ENCODE measurements around the gene DNAAF8. TPM values are rescaled to one million over a fixed set of nuclear protein-coding genes. Genes with fewer than 3 reads are reported as not detected.

Gene DNAAF8
- total and polyA plus RNA-seq, 10 donors: 0.17 to 1.2 (median 0.57) TPM; not detected in 3

DNA sequence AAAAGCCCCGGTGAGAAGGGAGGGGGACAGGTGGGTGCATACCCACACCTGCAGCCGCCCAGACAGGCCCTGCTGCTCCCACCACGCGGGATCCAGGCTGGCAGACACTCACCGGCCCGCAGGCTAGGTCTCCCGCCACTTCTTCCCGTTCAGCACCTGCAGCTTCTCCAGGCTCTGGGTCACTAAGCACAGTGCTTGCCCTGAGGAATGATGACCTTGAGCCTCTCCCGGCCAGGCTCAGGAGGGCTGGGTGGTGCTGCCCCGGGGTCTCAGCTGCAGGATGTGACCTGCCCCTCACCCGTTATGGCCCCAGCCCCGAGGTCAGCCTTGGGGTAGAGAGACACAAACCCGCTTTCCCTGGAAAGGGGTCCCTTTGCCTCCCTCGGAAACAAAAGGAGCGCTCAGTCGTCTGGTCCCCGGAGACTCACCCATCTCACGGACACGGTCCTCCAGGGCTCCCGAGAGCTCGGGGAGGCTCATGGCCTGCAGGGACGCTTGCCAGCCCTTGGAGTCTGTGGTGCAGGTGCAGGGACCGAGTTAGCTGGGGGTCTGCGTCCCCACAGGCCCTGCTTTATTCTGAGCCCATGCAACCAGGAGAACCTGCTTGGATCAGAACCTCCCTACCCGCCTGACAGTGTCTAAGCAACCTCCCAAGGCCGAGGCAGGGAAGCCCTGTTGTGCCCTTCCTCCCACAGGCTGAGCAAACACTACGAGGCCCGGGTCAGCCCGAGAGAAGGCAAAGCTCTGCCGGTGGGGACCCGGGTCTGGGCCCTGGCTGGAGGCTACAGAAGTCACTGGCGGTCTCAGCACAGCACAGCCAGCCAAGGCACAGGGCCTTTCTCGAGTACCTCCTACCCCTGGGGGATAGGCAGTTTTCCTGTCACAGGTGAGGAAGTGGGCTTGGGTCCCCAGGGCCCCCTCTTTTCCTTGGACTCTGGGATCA, 37.2 kb upstream of the DNAAF8 start:
- H3K27me3 ChIP-seq (replicated peaks in 1 of 7): no peaks in the 10 kb centered on the region
- no peak overlapping the region for H3K4me3 ChIP-seq
- no peaks in the 10 kb centered on the region for H3K9me3 ChIP-seq
- WGBS, 5 donors: 75 to 86% (median 82%) methylated on average over 15 to 33 of the region's 33 CpGs
- H3K4me1 ChIP-seq: peaks cover 13 to 35% (median 29%) of the 10 kb centered on the region in 6 donors
- intact Hi-C loops (cut with DNase I; ENCODE audit: low total_unique reads): no loop called here
- TF ChIP-seq, protein P1, sequence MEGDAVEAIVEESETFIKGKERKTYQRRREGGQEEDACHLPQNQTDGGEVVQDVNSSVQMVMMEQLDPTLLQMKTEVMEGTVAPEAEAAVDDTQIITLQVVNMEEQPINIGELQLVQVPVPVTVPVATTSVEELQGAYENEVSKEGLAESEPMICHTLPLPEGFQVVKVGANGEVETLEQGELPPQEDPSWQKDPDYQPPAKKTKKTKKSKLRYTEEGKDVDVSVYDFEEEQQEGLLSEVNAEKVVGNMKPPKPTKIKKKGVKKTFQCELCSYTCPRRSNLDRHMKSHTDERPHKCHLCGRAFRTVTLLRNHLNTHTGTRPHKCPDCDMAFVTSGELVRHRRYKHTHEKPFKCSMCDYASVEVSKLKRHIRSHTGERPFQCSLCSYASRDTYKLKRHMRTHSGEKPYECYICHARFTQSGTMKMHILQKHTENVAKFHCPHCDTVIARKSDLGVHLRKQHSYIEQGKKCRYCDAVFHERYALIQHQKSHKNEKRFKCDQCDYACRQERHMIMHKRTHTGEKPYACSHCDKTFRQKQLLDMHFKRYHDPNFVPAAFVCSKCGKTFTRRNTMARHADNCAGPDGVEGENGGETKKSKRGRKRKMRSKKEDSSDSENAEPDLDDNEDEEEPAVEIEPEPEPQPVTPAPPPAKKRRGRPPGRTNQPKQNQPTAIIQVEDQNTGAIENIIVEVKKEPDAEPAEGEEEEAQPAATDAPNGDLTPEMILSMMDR (IDR thresholded peaks at IDR 0.05 in 8 of 11, conservative IDR thresholded peaks at IDR 0.05 in 3 of 11): no peak
- peak in 2 of 3 donors; percentile 13 to 54 for TF ChIP-seq POLR2AphosphoS5 (IDR thresholded peaks at IDR 0.05)
- TF ChIP-seq POLR2A (IDR thresholded peaks at IDR 0.05): no peak
- DNase-seq: no peak
- H3K27ac ChIP-seq: no peak overlapping the region
- peaks cover 0 to 76% (median 68%) of the 10 kb centered on the region in 6 donors for H3K36me3 ChIP-seq

DNA sequence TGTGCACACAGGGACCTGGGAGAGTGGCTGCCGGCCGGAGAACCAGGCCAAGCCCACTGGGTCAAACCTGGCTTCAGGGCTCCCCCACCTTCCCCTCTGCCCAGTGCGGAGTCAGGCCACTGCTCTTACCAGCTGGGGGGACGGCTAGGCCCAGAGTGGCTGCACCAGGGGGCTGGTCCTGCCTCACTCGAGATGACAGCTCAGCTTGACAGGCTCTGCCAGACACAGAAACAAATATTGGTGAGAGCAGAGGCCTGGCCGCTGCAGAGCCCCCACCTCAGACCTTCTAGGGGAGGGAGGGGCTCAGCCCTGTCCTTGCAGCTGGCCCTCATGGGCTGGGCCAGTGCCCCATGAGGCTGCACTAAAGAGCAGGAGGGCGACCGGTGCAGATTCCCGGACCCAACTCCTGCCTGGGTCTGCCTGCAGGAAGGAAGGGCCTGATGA, 36.5 kb upstream of the DNAAF8 start:
- Histone ChIP-seq H3K27ac (no peak overlapping the region), H3K9me3 (no peaks in the 10 kb centered on the region), H3K36me3 (peaks cover 0 to 83% (median 69%) of the 10 kb centered on the region in 6 donors), H3K27me3 (replicated peaks in 1 of 7) (no peaks in the 10 kb centered on the region), H3K4me3 (no peak overlapping the region), H3K4me1 (peaks cover 6 to 28% (median 22%) of the 10 kb centered on the region in 6 donors)
- intact Hi-C loops (cut with DNase I; ENCODE audit: low total_unique reads): no loop called here
- 73 to 90% (median 81%) methylated on average over 3 to 9 of the region's 9 CpGs for WGBS, 5 donors
- TF ChIP-seq POLR2AphosphoS5 (IDR thresholded peaks at IDR 0.05): peak in 1 of 3 donors; percentile 1
- TF ChIP-seq POLR2A (IDR thresholded peaks at IDR 0.05): no peak
- DNase-seq: no peak

DNA sequence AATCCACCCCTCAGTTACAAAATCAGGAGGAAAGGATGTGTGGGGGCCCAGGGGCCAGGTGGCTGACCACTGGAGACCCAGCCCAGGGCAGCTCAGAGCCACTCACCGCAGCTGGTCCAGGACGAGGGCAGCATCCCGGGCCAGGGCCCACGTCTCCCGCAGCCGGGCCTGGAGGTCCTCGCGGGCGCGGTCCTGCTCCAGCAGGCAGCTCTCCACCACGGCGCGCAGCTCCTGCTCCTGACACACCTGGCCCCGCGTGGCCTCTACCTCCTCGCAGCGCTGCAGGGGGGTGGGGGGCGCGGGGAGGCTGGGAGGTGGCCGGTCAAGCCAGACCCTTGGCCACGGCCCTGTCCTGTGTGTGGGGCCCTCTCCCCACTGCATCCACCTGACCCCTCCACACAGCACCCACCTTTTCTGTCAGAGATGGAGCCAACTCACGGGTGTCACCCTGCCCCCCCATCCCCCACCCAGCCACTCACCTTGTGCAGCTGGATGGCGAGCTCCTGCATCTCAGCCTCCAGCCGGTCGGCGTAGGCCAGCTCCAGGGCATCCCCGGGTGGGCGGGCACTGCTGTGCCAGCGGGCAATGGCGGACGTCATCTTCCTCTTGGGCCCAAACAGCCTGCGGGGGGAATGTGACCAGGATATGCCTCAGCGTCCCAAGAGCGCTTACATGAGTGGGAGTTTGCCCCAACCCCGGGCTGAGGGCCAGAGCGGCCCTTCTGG, 35.9 kb upstream of the DNAAF8 start:
- H3K4me3 ChIP-seq: no peak overlapping the region
- WGBS, 5 donors: 90 to 95% (median 93%) methylated on average over 20 to 36 of the region's 36 CpGs
- H3K4me1 ChIP-seq: peaks cover 4 to 24% (median 20%) of the 10 kb centered on the region in 6 donors
- peak; percentile 73 for DNase-seq
- H3K36me3 ChIP-seq: peaks cover 0 to 87% (median 69%) of the 10 kb centered on the region in 6 donors
- H3K27me3 ChIP-seq (replicated peaks in 1 of 7): no peaks in the 10 kb centered on the region
- intact Hi-C loops (cut with DNase I; ENCODE audit: low total_unique reads): no loop called here
- H3K27ac ChIP-seq: no peak overlapping the region
- H3K9me3 ChIP-seq: no peaks in the 10 kb centered on the region
- TF ChIP-seq, protein P1 (IDR thresholded peaks at IDR 0.05 in 8 of 11, conservative IDR thresholded peaks at IDR 0.05 in 3 of 11): no peak
- TF ChIP-seq POLR2AphosphoS5 (IDR thresholded peaks at IDR 0.05) (peak in 2 of 3 donors; percentile 19 to 60), POLR2A (IDR thresholded peaks at IDR 0.05) (no peak)

DNA sequence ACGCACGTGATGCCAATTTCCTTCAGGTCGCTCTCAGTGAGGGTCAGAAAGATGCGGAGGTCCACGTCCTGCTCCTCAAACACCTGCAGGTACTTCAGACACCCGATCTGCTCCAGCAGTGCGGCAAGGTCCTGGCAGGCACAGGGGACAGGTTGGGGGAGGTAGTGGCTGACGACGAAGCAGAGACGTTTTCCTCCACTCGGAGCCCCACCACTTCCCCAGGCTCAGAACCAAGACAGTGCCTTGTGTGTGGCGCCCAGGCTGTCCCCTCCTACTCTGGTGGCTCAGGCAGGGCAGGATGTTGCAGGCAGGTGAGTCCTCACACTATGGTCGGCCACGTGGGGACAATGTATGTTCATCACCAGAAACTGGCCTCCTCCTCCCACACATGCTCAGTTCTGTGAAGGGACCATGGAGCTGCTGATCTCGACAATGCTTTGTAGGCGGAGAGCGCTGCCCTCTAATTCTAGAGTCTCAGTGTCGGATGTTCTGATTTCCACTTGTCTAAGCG, 35.2 kb upstream of the DNAAF8 start:
- Histone ChIP-seq H3K36me3 (peaks cover 0 to 93% (median 72%) of the 10 kb centered on the region in 6 donors), H3K4me3 (no peak overlapping the region), H3K27me3 (replicated peaks in 1 of 7) (no peaks in the 10 kb centered on the region), H3K4me1 (peaks cover 4 to 22% (median 17%) of the 10 kb centered on the region in 6 donors), H3K27ac (no peak overlapping the region), H3K9me3 (no peaks in the 10 kb centered on the region)
- 88 to 98% (median 95%) methylated on average over 5 to 19 of the region's 19 CpGs for WGBS, 5 donors
- TF ChIP-seq POLR2A (IDR thresholded peaks at IDR 0.05) (no peak), POLR2AphosphoS5 (IDR thresholded peaks at IDR 0.05) (peak in 1 of 3 donors; percentile 15)
- TF ChIP-seq, protein P1 (IDR thresholded peaks at IDR 0.05 in 8 of 11, conservative IDR thresholded peaks at IDR 0.05 in 3 of 11): no peak
- DNase-seq: no peak
- intact Hi-C loops (cut with DNase I; ENCODE audit: low total_unique reads): no loop called here

Data from spleen (tissue), 11 donors.